H4 (cell line): Measurements from ENCODE around the gene OTOGL. TPM values are rescaled to one million over a fixed set of nuclear protein-coding genes. Genes with fewer than 3 reads are reported as not detected.
"Not testable (repeated sequence)": the region's sequence is repeated elsewhere in the genome, so short reads cannot be mapped to it uniquely, and the experiment has no call there.

Source experiments
- DNase-seq: peaks from one replicate; pipeline ENCODE4 v3.0.0-alpha.2; 2015; ENCODE audit warnings: low spot score
- total RNA-seq: library from RNA; depleted of rRNA; stranded (reverse); fragments of >200 nt; shearing (Covaris generic); gene quantifications from 2 replicates; pipeline ENCODE4 v1.2.3, GENCODE V29; 2014

Gene OTOGL
- total RNA-seq, 1 experiment from 2014 or later = 0.17 TPM

- no peak for DNase-seq
Observed at GRCh38 chr12:80219345-80219744, 120.0 kb downstream of the OTOGL start.

GRCh38 chr12:80222261-80222660 lies 122.9 kb downstream of the OTOGL start:
- no peak for DNase-seq

GRCh38 chr12:80226576-80226975 lies 127.2 kb downstream of the OTOGL start:
- DNase-seq = peak; percentile 30

- not testable (repeated sequence) for DNase-seq
Observed at GRCh38 chr12:80227904-80228303, 128.6 kb downstream of the OTOGL start.

- DNase-seq = no peak
Observed at GRCh38 chr12:80230068-80230467, 130.7 kb downstream of the OTOGL start.

- no peak for DNase-seq
Observed at GRCh38 chr12:80232837-80233236, 133.5 kb downstream of the OTOGL start.

- no peak for DNase-seq
Observed at GRCh38 chr12:80233926-80234325, 134.6 kb downstream of the OTOGL start.

GRCh38 chr12:80234667-80235066 lies 135.3 kb downstream of the OTOGL start:
- no peak for DNase-seq

- no peak for DNase-seq
Observed at GRCh38 chr12:80235944-80236343, 136.6 kb downstream of the OTOGL start.

GRCh38 chr12:80239867-80240266 lies 140.5 kb downstream of the OTOGL start:
- DNase-seq = no peak

- no peak for DNase-seq
Observed at GRCh38 chr12:80241576-80242273, 142.4 kb downstream of the OTOGL start.

- DNase-seq = no peak
Observed at GRCh38 chr12:80242321-80242720, 143.0 kb downstream of the OTOGL start.

- not testable (repeated sequence) for DNase-seq
Observed at GRCh38 chr12:80249581-80249980, 150.2 kb downstream of the OTOGL start.

- DNase-seq = no peak
Observed at GRCh38 chr12:80257920-80258319, 158.6 kb downstream of the OTOGL start.

GRCh38 chr12:80260269-80260668 lies 160.9 kb downstream of the OTOGL start:
- no peak for DNase-seq

- no peak for DNase-seq
Observed at GRCh38 chr12:80261403-80261802, 162.1 kb downstream of the OTOGL start.

GRCh38 chr12:80262346-80262745 lies 163.0 kb downstream of the OTOGL start:
- no peak for DNase-seq

GRCh38 chr12:80262771-80263170 lies 163.4 kb downstream of the OTOGL start:
- no peak for DNase-seq

GRCh38 chr12:80264386-80264785 lies 165.0 kb downstream of the OTOGL start:
- DNase-seq = no peak

GRCh38 chr12:80264891-80265290 lies 165.6 kb downstream of the OTOGL start:
- no peak for DNase-seq

GRCh38 chr12:80268924-80269749 lies 169.8 kb downstream of the OTOGL start:
- peak; percentile 11 for DNase-seq

- DNase-seq = peak; percentile 27
Observed at GRCh38 chr12:80269803-80270552, 170.6 kb downstream of the OTOGL start.
